ENCODE data around the gene PRR15.
"Not testable (repeated sequence)": the region's sequence is repeated elsewhere in the genome, so short reads cannot be mapped to it uniquely, and the experiment has no call there.

PRR15 gene, protein sequence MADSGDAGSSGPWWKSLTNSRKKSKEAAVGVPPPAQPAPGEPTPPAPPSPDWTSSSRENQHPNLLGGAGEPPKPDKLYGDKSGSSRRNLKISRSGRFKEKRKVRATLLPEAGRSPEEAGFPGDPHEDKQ

DNA sequence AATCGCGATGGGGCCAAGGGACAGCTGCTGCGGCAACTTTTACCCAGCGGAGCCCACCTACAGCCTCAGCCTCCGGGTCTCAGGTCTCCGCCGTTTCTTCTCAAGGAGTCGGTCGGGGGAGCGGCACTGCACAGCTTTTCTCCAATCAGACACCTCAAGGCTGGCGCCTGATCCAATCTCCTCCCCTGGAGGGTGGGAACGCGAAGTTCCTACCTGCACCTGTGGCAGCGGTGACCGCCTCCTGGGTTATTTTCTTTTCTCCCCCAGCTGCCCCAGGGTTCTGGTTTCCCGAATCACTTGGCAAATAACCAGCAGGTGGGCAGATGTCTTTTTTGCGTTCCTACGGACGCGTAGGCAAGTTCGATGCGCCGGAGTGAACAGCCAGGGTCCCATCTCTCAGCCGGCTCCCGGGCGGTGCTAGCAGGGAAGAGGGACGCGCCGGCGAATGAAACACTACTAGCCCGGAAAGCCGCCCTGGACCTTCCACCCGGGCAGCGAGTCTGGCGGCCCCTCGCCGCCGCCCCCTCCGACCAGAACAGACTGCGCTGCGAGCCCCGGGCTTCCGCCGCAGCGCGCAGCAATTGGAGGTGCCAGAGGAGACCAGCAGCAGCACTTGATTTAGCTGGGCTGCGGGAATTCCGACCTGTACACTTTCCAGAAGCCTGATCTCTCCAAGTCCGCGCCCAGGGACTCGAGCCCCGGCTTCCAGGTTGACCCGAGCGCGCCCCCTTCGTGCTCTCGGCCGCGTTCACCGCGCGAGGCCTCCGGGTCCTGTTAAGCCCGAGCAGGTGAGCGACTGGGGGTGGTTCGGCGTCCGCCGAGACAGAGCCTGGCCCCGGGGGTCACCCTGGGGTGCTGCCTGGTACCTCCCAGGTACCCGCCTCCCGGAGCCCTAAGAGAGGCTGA lies at the start of gene PRR15:
Gene PRR15, plus strand, starts transcription at position 246 of the 906 bp plus-strand sequence. CDS start 2,495 bp downstream, outside the sequence.
- no peak for DNase-seq (ENCODE audit: low spot score)

DNA sequence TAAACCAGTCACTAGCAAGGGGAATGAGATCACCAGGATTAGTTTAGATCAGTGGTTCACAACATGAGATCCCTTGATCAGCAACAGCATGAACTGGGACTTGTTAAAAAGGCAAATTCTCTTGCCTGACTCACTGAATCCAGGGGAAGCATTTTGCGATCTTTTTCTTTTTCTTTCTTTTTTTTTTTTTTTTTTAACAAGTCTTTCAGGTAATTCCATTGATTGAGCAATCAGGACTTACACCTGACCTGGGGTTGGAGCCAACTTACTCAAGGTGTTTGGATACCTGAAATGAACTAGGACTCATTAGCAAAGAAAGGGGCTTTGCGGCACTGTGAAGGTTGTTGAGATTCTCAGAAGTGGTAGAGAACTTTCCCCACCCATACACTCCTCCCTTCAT lies 47.1 kb upstream of the PRR15 start:
- DNase-seq (ENCODE audit: low spot score): no peak

DNA sequence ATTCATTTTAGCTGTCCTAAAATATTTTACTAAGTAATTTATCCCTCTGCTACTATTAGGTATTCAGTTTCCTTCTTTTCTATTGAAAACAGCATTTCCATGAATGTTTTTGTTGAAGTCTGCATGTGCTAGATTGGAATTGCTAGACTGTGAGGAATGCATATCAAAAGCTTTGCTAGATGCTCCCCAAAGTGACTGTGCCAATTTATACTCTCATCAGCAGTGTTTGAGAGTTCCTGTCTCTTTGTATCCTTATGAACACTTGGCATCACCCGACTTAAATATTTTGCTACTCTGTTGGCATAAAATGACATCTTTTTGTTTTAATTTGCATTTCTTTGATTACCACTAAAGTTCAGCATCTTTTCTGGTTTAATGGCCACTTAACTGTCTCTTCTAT lies 45.0 kb upstream of the PRR15 start:
- no peak for DNase-seq (ENCODE audit: low spot score)

DNA sequence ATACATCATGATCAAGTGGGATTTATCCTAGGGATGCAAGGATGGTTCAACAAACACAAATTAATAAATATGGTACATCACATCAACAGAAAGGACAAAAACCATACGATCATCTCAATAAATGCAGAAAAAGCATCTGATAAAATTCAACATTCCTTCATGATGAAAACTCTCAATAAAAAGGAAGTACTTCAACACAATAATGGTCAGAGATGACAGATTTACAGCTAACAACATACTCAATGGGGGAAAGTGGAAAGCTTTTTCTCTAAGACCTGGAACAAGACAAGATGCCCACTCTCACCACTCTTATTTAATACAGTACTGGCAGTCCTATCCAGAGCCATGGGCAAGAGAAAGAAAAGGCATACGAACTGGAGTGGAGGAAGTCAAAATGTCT lies 39.9 kb upstream of the PRR15 start:
- no peak for DNase-seq (ENCODE audit: low spot score)

DNA sequence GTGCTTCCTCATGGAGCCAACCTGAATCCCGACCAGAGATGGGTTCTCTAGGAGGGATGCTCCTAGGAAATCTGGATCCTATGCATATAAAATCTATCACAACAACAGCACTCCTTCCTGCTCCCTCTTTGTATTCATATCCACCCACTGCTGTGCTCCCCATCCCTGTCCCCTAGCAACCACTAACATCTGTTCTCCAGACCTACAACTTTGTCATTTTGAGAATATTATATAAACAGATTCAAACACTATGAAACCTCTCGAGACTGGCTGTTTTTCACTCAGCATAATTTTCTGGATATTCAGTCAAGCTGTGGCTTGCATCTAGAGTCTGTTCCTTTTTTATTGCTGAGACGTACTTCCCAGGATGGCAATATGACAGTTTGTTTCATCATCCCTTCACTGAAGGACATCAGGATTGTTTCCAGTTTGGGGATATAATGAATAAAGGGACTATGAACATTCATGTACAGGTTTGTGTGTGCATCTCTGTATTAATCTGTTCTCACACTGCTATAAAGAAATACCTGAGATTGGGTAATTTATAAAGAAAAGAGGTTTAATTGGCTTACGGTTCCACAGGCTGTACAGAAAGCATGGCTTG lies 36.0 kb upstream of the PRR15 start:
- no peak for DNase-seq (ENCODE audit: low spot score)

DNA sequence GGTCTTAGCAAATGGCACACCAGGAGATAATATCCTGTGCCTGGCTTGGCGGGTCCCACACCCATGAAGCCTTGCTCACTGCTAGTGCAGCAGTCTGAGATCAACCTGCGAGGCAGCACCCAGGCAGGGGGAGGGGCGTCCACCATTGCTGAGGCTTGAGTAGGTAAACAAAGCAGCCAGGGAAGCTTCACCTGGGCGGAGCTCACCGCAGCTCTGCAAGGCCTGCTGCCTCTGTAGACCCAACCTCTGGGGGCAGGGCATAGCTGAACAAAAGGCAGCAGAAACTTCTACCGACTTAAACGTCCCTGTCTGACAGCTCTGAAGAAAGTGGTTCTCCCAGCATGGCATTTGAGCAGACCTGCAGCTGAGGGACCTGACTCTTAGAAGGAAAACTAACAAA lies 35.1 kb upstream of the PRR15 start:
- not testable (repeated sequence) for DNase-seq (ENCODE audit: low spot score)

DNA sequence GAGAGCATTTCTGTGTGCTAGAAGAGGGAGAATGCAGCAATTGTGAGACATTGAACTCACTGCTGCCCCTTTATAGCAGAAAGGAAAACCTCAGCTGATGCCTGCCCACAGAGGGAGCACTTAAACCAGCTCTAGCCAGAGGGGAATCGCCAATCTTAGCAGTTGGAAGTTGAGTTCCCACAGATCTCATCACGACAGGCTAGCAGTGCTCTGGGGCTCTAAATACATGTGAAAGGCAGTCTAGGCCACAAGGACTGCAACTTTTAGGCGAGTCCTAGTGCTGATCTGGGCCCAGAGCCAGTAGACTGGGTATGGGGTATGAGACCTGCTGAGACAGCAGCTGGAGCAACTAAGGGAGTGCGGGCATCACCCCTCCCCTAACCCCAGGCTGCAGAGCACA lies 25.2 kb upstream of the PRR15 start:
- no peak for DNase-seq (ENCODE audit: low spot score)

DNA sequence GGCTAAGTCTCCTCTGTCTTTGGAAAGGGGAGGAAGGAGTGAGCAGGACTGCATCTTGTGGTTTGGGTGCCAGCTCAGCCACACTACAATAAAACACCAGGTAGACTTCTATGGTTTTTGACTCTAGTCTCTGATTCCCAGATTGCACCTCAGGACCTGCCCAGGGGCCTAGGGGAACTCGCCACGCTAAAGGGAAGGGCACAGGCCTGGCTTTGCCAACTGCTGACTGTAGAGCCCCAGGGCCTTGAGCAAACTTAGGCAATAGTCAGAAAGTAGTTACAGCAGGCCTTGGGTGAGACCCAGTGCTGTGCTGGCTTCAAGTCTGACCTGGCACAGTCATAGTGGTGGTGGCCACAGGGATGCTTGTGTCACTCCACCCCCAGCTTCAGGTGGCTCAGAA lies 24.2 kb upstream of the PRR15 start:
- no peak for DNase-seq (ENCODE audit: low spot score)

DNA sequence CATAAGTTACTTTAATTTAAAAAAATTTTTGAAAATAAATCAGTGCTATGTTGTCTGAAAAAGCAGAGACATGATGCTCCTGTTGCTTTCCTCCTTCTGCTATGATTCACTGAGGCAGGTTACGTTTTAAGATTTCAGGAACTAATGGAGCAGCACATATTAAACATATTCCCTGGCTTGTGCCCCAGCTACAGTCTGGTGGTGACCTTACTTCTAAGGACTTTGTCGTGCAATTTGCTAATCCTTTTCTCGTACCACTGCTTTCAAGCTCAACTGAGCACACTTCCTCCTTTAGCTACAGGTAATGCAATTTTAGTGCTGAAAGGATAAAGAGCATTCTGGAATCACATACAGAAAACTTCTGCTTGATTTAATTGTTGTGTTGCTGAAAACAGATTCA lies 16.2 kb upstream of the PRR15 start:
- DNase-seq (ENCODE audit: low spot score): no peak

DNA sequence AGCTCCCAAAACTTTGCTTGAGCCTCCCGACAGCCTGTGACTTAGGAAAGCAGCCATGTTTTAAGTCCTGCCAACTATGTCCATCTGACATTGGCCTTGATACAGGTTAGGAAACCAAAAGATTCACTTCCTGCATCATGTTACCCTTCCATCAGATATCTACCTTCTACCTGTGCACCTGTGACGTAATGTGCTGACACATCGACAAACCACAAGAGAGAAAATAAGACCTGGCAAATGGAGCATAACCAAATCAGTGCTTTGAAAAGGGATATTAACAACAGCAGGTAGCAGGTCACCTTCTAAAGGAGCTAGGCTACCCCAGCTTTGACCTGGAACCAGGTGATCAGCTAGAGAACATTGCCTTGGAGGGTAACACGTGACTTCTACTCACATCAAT lies 14.8 kb upstream of the PRR15 start:
- no peak for DNase-seq (ENCODE audit: low spot score)

DNA sequence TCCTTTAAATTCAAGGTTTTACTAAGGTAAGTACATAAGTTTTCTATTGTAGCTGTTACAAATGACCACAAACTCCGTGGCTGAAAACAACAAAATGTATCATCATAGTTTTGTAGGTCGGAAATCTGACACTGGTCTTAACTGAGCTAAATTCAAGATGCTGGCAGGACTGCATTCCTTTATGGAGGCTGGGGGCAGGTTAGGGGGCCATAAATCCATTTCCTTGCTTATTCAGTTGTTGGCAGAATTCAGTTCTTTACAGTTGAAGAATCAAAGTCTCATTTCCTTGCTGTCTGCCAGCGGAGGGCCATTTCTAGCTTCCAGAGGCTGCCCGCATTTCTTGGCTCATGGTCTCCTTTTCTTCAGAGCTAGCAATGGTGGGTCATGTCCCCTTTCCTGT lies 11.2 kb upstream of the PRR15 start:
- no peak for DNase-seq (ENCODE audit: low spot score)

DNA sequence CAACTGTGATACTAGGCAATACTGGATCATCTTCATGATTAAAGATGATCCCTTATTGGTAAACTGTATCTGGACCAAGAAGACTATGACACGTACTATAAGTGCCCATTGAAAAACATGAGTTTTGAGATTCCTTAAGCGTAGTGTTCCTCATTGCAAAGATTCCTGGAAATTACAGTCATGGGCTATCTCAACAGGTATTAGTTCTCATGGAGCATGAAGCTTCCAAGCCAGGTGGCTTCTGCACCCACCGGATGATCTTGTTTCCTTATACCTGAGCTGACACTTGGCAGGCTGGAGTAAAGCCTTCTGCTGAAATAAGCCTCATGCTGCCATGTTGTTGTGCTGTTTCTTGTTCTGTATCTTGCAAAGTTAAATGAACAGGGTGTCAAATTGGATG lies 8.6 kb upstream of the PRR15 start:
- no peak for DNase-seq (ENCODE audit: low spot score)

DNA sequence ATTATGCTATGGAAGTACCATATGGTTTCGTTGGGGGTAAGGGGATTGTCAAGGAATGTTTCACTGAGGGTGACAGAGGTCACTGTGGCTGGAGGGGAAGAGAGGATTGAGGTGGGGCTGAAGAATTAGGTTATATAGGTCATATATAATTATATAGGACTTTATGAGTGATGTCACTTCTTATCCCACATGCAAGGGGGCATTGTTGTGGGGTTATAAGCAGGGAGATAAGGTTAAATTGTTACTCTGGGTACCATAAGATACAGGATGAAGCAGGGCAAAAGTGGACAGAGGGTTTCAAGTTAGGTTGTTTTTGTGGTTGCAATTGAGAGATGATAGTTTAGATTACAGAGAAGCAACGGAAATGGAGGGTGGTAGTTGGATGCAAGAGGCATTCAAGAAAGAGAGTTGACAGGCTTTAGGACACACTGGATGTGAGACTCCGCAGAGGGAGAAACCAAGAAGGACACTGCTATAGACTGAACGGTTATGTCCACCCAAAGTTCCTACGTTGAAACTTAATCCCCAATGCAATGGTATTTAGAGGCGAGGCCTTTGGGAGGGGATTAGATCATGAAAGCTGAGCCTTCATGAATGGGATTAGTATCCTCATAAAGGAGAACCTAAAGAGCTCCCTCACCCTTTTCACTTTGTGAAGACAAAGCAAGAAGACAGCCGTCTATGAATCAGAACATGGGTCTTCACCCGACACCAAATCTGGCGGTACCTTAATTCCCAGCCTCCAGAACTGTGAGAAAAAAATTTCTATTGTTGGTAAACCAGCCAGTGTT lies 7.0 kb upstream of the PRR15 start:
- DNase-seq (ENCODE audit: low spot score): no peak

DNA sequence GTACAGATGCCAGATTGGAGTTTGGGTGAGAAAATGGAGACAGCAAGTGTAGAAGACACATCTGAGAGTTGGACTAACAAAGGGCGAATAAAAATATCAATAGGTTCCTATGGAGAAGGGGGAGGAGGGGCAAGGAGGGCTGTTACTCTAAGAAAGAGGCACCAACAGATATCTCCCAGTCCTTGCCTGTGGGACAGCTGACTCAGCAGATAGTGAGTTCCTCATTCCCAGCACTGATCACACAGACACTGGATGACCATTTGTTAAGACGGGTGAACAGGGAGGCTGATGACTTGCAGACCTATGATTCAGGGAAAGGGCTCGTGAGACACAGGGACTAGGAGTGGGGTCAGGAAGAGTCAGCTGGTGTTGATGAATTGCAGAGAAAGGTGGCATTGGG lies 5.7 kb upstream of the PRR15 start:
- DNase-seq (ENCODE audit: low spot score): no peak

DNA sequence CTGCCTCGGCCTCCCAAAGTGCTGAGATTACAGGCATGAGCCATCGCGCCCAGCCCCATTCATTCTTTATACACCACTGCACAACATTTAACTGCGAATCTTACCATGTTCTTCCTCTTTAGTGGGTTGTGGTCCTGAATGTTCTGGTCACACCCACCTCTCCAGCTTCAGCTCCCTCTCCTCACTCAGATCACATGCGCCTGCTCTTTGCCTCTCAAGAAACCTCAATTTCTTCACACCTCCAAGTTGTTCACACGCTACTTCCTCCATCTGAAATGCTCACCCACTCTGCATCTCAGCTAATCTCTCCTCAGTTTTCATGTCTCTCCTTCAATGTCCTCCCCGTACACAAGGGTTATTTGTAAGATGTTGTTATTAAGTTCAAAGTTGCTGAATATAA lies 2.4 kb upstream of the PRR15 start:
- DNase-seq (ENCODE audit: low spot score): no peak

DNA sequence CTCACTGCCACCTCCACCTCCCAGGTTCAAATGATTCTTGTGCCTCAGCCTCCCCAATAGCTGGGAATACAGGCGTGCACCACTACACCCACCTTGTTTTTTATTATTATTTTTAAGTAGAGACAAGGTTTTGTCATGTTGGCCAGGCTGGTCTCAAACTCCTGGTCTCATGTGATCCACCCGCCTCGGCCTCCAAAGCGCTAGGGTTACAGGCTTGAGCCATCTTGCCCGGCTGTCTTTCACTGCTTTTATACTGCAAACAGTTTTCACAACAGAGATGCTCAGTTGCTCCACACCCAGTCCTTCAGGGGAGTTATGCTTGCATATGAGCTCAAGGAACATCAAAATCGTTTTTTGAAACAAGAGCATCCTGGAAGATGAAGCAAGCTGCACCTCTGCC lies 1.3 kb upstream of the PRR15 start:
- no peak for DNase-seq (ENCODE audit: low spot score)

DNA sequence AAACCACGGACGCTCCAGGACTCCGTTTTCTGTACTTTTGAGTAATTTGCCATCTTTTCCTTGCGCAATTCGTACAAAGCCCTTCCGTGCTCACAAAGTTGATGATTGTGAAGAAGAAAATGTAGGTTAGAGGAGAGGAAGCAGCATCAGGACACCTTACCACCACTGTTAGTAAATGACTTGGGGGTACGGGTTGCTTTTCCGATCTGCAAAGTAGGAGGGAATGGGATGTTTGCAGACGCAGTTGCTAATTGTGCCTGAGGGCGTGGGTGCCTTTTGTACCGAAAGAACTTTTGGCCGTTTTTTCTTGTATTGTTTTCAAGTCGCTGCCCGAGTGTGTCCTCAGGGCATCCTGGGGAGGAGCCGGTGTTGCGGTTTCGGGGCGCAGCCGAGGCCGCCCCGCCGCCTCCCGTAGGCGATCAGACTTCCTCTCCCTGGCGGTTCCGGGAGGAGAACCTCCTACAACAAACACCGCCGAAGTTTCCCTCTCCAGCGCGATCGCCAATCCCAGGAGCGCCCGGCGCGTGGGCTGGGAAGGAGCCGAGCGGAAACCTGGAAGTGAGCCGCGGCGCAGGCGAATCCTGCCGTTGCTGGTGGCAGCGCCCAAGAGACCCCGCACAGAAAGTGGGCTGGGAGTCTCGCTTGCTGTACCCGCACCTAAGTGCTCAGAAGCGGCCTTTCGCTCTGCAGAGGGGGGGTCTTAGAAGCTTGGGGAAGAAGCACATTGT lies 1.0 kb downstream of the PRR15 start:
- DNase-seq (ENCODE audit: low spot score): peak; percentile 70

DNA sequence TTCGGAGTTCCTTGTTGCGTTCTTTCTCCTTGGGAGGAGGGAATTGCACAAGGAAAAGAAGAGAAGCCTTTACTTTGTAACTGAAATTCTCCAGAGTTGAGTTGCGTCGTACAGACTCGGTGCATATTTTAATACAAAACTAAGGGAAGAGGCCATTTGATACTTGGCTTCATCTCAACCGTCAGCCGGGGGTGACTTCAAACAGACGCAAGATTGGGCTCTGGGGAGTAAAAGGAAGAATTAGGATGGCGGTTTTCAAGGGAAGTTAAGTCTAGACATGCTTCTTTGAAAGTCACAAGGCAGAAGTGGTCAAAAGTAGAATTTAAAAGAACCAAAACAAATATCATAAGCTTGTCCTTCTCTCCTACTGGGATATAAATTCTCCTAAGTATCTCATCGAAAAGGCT lies 1.6 kb downstream of the PRR15 start:
- DNase-seq (ENCODE audit: low spot score): no peak

DNA sequence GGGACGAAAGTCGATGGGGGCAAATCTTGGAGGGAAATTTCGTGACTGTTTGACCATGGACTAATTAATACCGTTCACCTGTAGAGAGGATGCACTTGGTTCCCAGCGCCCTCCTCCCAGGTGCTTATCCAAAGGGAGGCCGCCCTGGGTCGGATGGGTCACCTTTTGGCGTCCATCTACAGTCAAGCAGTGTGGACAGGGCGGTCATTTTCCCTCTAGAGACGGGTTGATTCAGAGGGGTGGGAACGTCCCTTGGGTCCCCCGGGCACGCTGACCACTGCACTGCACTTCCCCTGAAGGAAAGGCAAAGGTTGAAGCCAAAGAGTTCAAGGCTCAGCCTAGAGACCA lies 2.0 kb downstream of the PRR15 start:
- no peak for DNase-seq (ENCODE audit: low spot score)

DNA sequence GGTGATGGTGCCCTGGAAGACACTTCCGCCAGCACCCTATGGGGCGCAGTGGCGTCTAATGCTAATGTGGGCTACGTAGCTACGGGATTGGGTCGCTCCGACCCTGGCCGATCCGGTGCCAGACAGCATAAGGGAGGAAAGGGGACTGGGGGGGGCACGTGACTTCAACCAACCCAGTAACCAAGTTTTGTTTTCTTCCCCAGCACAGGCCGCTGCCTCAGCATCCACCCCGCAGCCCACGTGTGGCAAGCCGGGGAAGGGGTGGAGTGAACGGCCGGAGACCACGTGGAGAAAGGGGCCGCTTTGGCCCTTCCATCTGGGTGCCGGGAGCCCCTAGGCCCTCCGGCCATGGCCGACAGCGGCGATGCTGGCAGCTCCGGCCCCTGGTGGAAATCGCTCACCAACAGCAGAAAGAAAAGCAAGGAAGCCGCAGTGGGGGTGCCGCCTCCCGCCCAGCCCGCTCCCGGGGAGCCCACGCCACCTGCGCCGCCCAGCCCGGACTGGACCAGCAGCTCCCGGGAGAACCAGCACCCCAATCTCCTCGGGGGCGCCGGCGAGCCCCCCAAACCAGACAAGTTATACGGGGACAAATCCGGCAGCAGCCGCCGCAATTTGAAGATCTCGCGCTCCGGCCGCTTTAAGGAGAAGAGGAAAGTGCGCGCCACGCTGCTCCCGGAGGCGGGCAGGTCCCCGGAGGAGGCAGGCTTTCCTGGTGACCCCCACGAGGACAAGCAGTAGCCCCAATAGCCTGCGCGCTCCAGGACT lies 2.5 kb downstream of the PRR15 start:
- peak; percentile 69 for DNase-seq (ENCODE audit: low spot score)

DNA sequence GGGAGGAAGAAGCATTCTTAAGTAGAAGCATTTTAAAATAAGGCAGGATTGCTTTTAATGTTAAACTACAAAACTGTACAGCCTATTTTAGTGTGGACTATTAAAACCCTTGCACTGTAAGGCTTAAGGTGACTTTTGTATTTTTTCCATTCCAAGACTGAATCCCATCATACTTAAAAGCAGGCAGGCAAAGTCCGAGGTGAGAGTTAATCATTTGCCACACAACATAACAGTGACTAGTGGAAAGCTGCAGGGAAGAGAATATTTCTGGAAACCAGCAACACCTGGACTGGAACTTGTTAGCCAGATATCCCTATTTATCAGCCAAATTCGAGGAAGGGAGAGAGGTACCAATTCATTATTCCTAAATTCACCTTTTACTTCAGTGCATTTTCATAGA lies 3.5 kb downstream of the PRR15 start:
- DNase-seq (ENCODE audit: low spot score): no peak
